Measurements from ENCODE around the gene CLSTN2.

CLSTN2 gene

DNA sequence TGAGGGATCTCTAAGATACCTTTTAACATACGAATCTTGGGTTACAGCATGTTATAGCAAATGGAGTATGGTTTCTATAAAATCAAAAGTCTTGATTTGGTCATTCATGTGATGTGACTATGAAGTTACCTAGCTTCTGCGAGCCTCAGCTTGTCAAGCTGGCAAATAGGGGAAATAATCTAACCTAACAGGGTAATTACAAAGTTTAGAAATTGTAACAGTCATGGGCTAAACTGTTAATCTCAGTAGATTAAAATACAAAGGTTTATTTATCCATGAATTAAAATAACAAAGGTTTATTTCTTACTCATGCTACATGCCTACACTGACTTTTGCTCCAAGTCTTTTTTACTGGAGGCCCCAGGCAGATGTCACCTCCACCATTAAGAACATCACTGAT lies 359.1 kb downstream of the CLSTN2 start:
- TF ChIP-seq TAF1 (IDR thresholded peaks at IDR 0.05; ENCODE audit: low read depth, low read length) (no peak), POLR2A (IDR thresholded peaks at IDR 0.05; ENCODE audit: low read depth, low read length) (no peak), POU2F2 (IDR thresholded peaks at IDR 0.05; ENCODE audit: low read depth, low read length) (no peak), PAX5 (IDR thresholded peaks at IDR 0.05; ENCODE audit: insufficient read depth, low read length, severe bottlenecking) (no peak), SPI1 (IDR thresholded peaks at IDR 0.05; ENCODE audit: low read depth, low read length) (no peak), POLR2AphosphoS5 (IDR thresholded peaks at IDR 0.05; ENCODE audit: low read depth, low read length) (no peak)
- no peak for FAIRE-seq

GRCh38 chr3:140296796-140297352 lies 361.9 kb downstream of the CLSTN2 start:
- no peak for DNase-seq (ENCODE audit: insufficient read length, low spot score)
- TF ChIP-seq POU2F2 (IDR thresholded peaks at IDR 0.05; ENCODE audit: low read depth, low read length) = no peak
- no peak for TF ChIP-seq PAX5 (IDR thresholded peaks at IDR 0.05; ENCODE audit: insufficient read depth, low read length, severe bottlenecking)
- no peak for TF ChIP-seq POLR2AphosphoS5 (IDR thresholded peaks at IDR 0.05; ENCODE audit: low read depth, low read length)
- no peak for TF ChIP-seq SPI1 (IDR thresholded peaks at IDR 0.05; ENCODE audit: low read depth, low read length)
- TF ChIP-seq POLR2A (IDR thresholded peaks at IDR 0.05; ENCODE audit: low read depth, low read length) = no peak
- no peak for TF ChIP-seq TAF1 (IDR thresholded peaks at IDR 0.05; ENCODE audit: low read depth, low read length)
- no peak for FAIRE-seq

More for the DNA sequence above, 359.1 kb downstream of the CLSTN2 start:
- DNase-seq (ENCODE audit: insufficient read length, low spot score) = no peak

- no peak for TF ChIP-seq PAX5 (IDR thresholded peaks at IDR 0.05; ENCODE audit: insufficient read depth, low read length, severe bottlenecking)
- no peak for TF ChIP-seq TAF1 (IDR thresholded peaks at IDR 0.05; ENCODE audit: low read depth, low read length)
- TF ChIP-seq SPI1 (IDR thresholded peaks at IDR 0.05; ENCODE audit: low read depth, low read length) = no peak
- FAIRE-seq (no peak), DNase-seq (ENCODE audit: insufficient read length, low spot score) (no peak)
These were observed 363.1 kb downstream of the CLSTN2 start for GRCh38 chr3:140298043-140298442.

DNA sequence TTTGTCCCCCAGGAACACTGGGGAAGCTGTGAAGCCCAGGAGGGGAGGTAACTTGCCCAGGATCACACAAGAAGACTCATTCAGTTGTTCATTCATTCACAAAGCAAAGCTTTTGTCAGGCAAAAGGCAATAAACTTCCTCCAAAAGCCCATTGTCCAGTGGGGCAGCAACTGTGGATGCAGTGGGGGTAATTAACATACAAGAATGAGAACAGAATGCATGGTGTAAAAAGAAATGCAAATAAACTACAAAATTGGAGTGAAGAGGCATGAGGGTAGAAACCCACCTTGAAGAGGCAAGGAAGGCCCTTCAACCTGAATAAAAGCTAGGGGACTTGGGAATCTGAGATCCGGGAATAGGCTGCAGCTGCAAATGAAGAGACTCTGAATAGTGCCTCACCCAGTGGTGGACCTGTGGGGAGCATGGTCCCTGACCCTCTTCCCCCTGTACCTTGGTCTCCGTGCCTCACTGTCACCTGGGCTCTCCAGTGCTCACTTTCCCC lies 363.6 kb downstream of the CLSTN2 start:
- FAIRE-seq (no peak), DNase-seq (ENCODE audit: insufficient read length, low spot score) (no peak)
- TF ChIP-seq POLR2A (IDR thresholded peaks at IDR 0.05; ENCODE audit: low read depth, low read length) (no peak), POLR2AphosphoS5 (IDR thresholded peaks at IDR 0.05; ENCODE audit: low read depth, low read length) (no peak), TAF1 (IDR thresholded peaks at IDR 0.05; ENCODE audit: low read depth, low read length) (no peak), PAX5 (IDR thresholded peaks at IDR 0.05; ENCODE audit: insufficient read depth, low read length, severe bottlenecking) (no peak), POU2F2 (IDR thresholded peaks at IDR 0.05; ENCODE audit: low read depth, low read length) (no peak), SPI1 (IDR thresholded peaks at IDR 0.05; ENCODE audit: low read depth, low read length) (no peak)

DNA sequence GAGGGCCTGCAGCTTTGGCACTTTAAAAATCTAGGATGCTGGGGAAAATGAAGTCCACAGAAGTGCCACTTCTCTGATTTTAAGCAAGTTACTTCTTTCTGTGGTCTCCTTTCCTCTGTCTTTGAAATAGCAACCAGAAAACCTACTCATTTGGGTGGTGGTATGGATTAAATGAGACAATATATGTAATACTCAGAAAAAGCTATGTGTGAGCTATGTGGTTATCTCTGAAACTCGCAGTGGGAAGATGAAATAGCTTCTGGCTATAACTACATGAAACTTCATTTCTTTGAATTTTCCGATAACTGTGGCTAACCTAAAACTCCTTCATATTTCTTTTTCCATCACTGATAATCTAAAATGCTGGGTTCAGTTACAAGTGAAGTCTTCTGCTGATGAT lies 368.9 kb downstream of the CLSTN2 start:
- no peak for TF ChIP-seq POLR2A (IDR thresholded peaks at IDR 0.05; ENCODE audit: low read depth, low read length)
- no peak for TF ChIP-seq POU2F2 (IDR thresholded peaks at IDR 0.05; ENCODE audit: low read depth, low read length)
- TF ChIP-seq POLR2AphosphoS5 (IDR thresholded peaks at IDR 0.05; ENCODE audit: low read depth, low read length) = no peak
- no peak for TF ChIP-seq SPI1 (IDR thresholded peaks at IDR 0.05; ENCODE audit: low read depth, low read length)
- no peak for TF ChIP-seq TAF1 (IDR thresholded peaks at IDR 0.05; ENCODE audit: low read depth, low read length)
- no peak for TF ChIP-seq PAX5 (IDR thresholded peaks at IDR 0.05; ENCODE audit: insufficient read depth, low read length, severe bottlenecking)
- no peak for FAIRE-seq
- DNase-seq (ENCODE audit: insufficient read length, low spot score) = no peak

GRCh38 chr3:140308535-140308934 lies 373.6 kb downstream of the CLSTN2 start:
- no peak for TF ChIP-seq SPI1 (IDR thresholded peaks at IDR 0.05; ENCODE audit: low read depth, low read length)
- no peak for TF ChIP-seq TAF1 (IDR thresholded peaks at IDR 0.05; ENCODE audit: low read depth, low read length)
- TF ChIP-seq PAX5 (IDR thresholded peaks at IDR 0.05; ENCODE audit: insufficient read depth, low read length, severe bottlenecking) = no peak
- no peak for TF ChIP-seq POU2F2 (IDR thresholded peaks at IDR 0.05; ENCODE audit: low read depth, low read length)
- TF ChIP-seq POLR2AphosphoS5 (IDR thresholded peaks at IDR 0.05; ENCODE audit: low read depth, low read length) = no peak
- TF ChIP-seq POLR2A (IDR thresholded peaks at IDR 0.05; ENCODE audit: low read depth, low read length) = no peak
- no peak for DNase-seq (ENCODE audit: insufficient read length, low spot score)
- FAIRE-seq = no peak

- DNase-seq (ENCODE audit: insufficient read length, low spot score) (no peak), FAIRE-seq (no peak)
- TF ChIP-seq POLR2A (IDR thresholded peaks at IDR 0.05; ENCODE audit: low read depth, low read length) (no peak), SPI1 (IDR thresholded peaks at IDR 0.05; ENCODE audit: low read depth, low read length) (no peak), TAF1 (IDR thresholded peaks at IDR 0.05; ENCODE audit: low read depth, low read length) (no peak), POLR2AphosphoS5 (IDR thresholded peaks at IDR 0.05; ENCODE audit: low read depth, low read length) (no peak), POU2F2 (IDR thresholded peaks at IDR 0.05; ENCODE audit: low read depth, low read length) (no peak), PAX5 (IDR thresholded peaks at IDR 0.05; ENCODE audit: insufficient read depth, low read length, severe bottlenecking) (no peak)
These were observed 376.4 kb downstream of the CLSTN2 start for GRCh38 chr3:140311428-140311827.

DNA sequence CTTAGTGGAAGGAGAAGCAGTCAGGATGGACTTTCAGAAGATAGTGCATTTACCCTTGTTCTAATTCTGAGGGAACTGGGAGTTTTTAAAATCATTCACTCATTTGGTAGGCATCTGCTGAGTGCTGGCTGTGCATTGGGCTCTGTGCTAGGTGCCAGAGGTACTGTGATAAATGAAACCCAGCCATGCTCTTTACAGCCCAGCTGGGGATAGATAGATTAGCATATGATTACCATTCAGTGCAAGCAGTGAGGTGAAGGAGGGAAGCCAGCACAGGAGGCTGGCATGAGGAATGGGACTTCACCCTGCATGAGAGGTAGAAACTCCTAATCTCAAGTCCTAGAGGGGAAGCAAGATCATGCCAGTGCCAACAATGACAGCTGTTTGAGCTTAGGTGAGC lies 381.0 kb downstream of the CLSTN2 start:
- FAIRE-seq = no peak
- TF ChIP-seq POLR2AphosphoS5 (IDR thresholded peaks at IDR 0.05; ENCODE audit: low read depth, low read length) = no peak
- no peak for TF ChIP-seq PAX5 (IDR thresholded peaks at IDR 0.05; ENCODE audit: insufficient read depth, low read length, severe bottlenecking)
- TF ChIP-seq TAF1 (IDR thresholded peaks at IDR 0.05; ENCODE audit: low read depth, low read length) = no peak
- no peak for TF ChIP-seq SPI1 (IDR thresholded peaks at IDR 0.05; ENCODE audit: low read depth, low read length)
- no peak for TF ChIP-seq POLR2A (IDR thresholded peaks at IDR 0.05; ENCODE audit: low read depth, low read length)
- TF ChIP-seq POU2F2 (IDR thresholded peaks at IDR 0.05; ENCODE audit: low read depth, low read length) = no peak
- no peak for DNase-seq (ENCODE audit: insufficient read length, low spot score)

GRCh38 chr3:140316466-140316865 lies 381.5 kb downstream of the CLSTN2 start:
- FAIRE-seq (no peak), DNase-seq (ENCODE audit: insufficient read length, low spot score) (no peak)
- TF ChIP-seq POU2F2 (IDR thresholded peaks at IDR 0.05; ENCODE audit: low read depth, low read length) = no peak
- no peak for TF ChIP-seq POLR2AphosphoS5 (IDR thresholded peaks at IDR 0.05; ENCODE audit: low read depth, low read length)
- no peak for TF ChIP-seq TAF1 (IDR thresholded peaks at IDR 0.05; ENCODE audit: low read depth, low read length)
- no peak for TF ChIP-seq POLR2A (IDR thresholded peaks at IDR 0.05; ENCODE audit: low read depth, low read length)
- TF ChIP-seq SPI1 (IDR thresholded peaks at IDR 0.05; ENCODE audit: low read depth, low read length) = no peak
- no peak for TF ChIP-seq PAX5 (IDR thresholded peaks at IDR 0.05; ENCODE audit: insufficient read depth, low read length, severe bottlenecking)
